MM.1S (cell line): ENCODE data around the gene HPDL.
"Not testable (repeated sequence)": the region's sequence is repeated elsewhere in the genome, so short reads cannot be mapped to it uniquely, and the experiment has no call there.

Source experiments
- CTCF ChIP-seq: fragments of 300-600 bp; sonication (generic); IDR thresholded peaks from 2 replicates; pipeline ENCODE4 v1.5.1; 2016; ENCODE audit warnings: antibody characterized with exemption, low read length, mixed read lengths
- EZH2 ChIP-seq: fragments of 300-600 bp; sonication (generic); optimal IDR thresholded peaks from 2 replicates; pipeline ENCODE3; 2017; ENCODE audit warnings: low read depth, mild to moderate bottlenecking, antibody characterized with exemption, low read length, mixed read lengths
- EZH2phosphoT487 ChIP-seq: fragments of 300-600 bp; sonication (generic); IDR thresholded peaks from 2 replicates; pipeline ENCODE4 v1.6.1; 2018; ENCODE audit warnings: antibody characterized with exemption, low read length

- not testable (repeated sequence) for TF ChIP-seq CTCF, EZH2phosphoT487, EZH2
Measured at GRCh38 chr1:45284858-45285257, 41.8 kb upstream of the HPDL start.
